Activated naive CD4-positive, alpha-beta T cell (primary cell): ENCODE measurements around the gene CMTM7.

Source experiments
- DNase-seq, 4 experiments: peaks; one replicate each; lab custom pipeline; 2025; lab: John Stamatoyannopoulos, UW

The CMTM7 gene, protein sequence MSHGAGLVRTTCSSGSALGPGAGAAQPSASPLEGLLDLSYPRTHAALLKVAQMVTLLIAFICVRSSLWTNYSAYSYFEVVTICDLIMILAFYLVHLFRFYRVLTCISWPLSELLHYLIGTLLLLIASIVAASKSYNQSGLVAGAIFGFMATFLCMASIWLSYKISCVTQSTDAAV

DNA sequence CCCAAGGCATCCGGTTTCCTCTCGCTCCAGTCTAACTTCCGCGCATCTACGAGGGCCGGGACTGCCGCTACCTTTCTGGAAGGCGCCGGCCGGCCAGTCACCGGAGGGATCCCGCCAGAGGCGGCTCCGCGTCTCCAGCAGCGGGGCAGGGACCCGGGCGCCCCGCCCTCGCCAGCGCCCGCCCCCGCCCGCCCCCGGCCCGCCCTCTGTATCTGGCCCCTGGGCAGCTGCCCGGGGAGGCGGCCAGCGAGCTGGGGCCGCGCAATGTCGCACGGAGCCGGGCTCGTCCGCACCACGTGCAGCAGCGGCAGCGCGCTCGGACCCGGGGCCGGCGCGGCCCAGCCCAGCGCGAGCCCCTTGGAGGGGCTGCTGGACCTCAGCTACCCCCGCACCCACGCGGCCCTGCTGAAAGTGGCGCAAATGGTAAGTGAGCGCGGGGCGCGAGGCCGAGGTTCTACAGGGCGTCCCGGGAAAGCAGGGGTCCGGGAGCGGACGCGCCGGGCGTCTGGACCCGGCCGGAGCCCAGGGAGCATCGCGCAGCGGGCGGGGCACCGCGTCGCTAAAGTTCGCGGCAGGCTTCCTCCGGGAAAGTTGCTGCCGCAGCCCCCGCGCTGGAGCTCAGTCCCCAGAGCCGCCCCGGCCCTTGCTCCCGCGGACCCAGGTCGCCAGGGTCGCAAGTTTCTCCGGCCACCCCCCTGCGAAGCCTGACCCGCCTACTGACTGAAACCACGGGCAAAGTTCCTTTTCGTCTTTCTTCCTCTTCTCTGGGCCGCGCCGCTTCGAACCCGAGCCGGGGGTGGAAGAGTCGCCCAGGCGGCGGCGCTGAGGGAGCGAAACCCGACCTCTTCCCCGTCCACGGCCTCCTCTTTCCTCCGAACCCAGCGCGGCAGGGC is at the start of gene CMTM7:
Gene CMTM7, plus strand, starts transcription at position 211 of the 893 bp plus-strand sequence. Its CDS starts 54 bp downstream, at position 265.
- DNase-seq = peak in 3 of 4 experiments; percentile 25 to 47 (median 27)

DNA sequence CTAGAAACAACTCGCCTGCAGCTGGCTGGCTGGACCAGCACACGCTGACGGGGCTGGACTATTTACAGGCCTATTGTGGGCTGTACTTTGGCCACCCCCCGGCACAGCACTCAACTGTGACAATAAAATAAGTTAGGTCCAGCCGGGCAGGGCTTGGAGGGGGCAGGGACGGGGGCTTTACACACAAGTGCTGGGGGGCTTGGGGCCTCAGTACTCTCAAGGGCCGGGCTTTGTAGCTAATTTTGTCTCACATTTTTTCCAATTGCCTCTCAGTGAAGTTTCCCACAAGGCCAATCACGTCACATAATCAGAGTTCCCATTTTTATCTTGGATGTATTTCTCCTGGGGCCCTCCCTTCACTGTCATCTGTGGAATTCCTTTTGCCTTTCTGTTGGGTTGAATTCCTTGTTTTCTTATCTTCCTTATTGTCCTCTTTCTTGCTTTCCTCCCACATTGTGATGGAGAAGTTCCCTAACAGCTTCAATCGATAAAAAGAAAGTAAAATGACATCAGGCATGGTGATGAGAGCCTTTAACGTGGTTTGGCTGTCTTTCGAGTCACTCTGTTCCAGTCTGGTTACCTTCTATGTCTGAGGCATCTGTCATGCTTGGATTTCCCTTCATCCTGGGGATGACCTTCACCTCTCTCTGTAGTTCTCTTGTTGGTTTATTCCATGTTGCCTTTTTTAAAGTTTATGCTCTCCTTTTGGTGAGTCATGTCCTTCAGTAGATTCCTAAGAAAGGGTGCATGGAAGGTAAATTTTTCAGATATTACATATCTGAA is 44.1 kb upstream of the CMTM7 start:
- DNase-seq = no peak

DNA sequence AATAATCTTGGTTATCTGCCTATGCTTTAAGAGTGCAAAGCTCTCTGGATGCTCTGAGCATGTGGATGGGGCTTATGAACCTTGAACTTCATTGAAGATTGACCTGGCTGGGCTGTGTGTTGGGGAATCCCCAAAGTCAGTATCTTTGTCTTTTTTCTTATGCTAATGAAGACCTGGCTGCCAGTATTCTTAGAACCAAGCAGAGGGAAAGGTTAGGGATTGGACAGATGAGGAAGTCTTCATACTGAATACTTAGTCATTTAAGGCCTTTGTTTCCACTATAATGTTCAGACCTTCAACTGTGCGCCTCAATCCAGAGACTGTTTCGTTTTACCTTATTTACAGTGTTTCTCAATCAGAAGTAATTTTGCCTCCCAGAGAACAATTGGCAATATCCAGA is 42.5 kb upstream of the CMTM7 start:
- no peak for DNase-seq

DNA sequence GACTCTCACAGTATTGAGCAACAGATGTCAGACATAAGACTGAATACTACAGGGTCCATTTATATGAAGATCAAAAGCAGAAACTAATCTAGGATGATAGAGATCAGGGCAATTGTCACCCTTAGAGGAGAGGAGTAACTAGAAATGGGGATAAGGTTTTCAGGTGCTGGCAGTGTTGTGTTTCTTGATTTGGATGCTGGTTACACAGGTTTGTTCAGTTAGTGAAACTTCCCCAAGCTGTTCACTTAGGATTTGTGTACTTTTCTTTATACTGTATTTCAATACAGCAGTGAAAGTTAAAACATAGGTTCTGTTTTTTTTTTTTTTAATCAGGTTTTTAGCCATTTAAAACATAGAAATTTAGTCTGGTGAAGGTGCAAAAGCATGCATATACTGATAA is 39.1 kb upstream of the CMTM7 start:
- no peak for DNase-seq

DNA sequence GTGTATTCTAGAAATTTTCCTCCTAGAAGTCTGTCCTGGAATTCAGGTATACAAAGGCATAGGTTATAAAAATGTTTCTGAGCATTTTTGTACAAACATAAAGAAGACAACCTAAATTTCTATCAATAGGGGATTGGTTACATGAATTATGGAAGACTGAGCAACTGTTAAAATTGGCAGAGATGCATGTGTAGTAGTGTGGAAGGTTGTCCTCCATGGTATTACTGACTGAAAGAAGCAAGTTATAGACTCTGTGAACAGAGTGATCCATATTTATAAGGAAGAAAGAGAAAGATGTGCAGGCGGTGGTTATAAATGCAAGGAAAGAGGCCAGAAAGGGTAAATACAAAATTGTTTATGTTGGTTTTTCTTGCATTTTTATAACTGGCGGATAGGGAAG is 38.3 kb upstream of the CMTM7 start:
- no peak for DNase-seq

DNA sequence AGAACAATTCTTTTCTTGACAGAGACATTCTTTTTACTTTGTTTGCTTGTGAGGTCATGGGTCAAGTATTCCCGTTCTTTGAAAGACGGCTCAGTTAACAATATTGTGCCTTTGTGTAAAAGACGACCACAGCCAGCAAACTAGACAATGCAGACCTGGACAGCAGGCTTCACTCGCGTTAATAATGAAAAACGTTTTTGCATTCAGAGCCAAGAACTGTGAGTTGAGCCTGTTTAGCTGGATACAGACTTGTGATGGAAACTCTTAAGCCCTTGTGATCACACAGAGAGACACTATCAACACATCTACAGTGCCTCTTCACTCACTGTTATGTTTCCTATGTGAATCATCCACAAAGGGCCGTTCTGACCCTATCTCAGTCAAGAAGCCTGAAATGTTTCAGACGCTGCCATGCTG is 37.3 kb upstream of the CMTM7 start:
- no peak for DNase-seq

DNA sequence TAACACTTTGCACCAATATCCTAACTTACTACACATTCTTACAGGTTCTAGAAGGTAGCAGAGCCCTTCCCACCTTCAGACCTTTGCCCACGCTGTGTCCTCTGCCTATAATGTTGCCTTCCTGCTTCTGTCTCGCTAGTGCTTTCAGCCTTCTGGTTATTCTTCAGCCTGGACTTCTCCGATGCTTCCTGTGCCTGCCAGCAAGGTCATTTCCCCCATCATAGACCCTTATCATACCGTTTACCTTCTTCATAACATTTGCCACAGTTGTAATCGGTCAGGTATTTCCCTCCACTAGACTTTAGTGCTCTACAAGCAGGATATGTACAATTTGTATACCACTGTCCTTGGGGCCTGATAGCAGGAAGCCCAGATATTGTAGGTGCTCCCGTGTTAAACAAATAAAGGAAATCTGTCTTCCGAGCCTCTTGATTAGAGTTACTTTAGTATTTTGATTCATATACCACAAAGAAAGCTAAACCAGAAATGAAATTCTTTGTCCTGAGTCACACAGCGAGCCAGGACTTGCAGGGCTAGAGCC is 35.8 kb upstream of the CMTM7 start:
- DNase-seq = no peak

DNA sequence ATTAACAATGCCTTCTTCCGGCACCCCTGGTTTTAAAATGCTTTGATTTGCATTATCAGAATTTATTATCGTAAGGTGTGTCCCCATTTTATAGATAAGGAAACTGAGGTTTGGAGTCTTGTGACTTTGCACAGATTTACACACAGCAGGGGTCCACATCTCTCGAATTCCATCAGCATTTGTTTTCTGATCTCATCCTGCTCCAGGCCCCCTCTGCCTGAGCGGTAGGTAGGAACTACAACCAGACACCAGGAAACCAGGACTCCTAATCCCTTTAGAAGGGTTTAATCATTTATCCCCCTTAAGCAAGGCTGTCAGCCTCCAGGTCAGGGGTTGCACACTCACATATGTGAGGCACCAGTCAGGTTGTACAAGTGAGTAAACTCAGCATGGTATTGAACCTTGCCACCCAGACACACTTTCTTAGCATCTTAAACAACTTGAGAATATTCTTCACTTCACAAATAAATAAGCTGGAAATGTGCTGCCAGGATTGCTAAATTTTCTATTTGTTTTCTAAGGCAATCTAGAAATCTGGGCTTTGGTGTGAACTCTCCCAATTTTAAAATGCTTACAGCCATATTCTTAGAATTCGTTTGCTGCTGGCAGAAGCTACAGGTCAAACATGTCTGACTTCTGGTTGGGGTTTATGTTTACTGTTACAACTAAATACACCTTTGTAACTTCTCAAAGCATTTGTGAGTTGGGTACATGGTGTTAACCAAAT is 31.7 kb upstream of the CMTM7 start:
- no peak for DNase-seq

DNA sequence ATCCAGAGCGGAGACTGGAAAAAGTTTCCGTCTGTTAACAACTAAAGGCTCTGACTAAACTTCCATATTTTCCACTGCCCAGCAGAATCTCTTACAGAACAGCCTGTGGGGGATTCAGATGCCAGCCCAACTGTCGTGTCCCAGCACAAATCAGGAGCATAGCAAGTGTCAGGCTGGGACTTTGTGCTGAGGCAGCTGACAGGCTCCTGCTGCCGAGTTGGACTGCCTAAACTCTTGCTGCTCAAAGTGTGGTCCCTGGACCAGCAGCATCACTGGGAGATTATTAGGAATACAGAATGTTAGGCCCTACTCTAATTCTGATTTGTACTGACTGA is 31.2 kb upstream of the CMTM7 start:
- DNase-seq = no peak

DNA sequence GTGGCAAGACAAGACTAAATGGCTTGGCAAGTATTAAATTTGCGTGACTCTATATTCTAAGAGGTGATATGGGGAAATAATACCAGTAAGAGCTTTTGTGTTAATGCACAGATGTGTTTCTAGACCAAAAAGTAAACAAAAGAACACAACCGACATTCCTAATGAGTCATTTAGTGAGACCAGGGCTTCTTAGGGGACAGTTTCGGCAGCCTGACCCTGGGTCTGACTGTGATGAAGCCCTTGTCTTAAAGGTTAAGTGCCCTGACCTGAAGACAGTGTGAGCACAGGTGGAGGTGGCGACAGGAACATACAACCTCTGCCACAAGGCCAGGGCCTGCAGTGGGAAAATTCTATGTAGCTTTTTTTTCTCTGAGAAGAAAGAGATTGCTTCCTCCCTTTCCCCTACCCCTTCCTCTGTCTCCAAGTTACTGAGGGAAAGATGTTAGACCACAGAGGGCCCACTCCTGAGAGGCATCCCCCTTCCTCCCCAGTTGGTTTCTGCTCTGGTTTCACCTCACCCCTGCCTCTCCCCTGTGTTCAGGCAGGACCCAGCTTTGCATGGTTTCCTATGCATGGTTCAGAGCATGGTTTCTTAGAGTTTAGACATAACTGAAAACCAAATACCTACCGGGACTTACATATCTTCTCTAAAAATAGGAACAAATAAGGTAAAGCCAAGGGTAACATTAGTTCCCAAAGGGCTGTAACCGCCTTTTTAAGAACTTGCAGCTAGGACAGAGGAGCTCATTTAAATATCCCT is 24.8 kb upstream of the CMTM7 start:
- no peak for DNase-seq

DNA sequence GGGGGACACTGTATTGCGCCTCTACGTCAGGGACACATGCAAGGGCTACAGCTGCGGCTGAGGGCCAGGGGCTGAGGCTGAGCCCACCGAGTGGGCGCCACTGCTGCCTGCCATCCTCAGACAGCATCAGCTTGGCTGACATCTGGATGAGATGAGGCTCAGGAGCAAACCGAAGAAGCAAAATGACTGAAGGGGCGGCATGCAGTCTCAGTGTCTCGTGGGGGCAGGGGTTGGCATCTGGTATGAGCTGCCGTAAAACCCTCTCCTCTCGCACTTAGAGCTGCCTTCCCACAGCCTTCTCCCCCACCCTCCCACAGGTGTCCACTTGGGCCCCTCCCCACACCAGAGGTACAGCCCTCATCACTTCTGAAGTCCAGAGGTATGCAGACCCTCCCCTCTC is 24.2 kb upstream of the CMTM7 start:
- no peak for DNase-seq

DNA sequence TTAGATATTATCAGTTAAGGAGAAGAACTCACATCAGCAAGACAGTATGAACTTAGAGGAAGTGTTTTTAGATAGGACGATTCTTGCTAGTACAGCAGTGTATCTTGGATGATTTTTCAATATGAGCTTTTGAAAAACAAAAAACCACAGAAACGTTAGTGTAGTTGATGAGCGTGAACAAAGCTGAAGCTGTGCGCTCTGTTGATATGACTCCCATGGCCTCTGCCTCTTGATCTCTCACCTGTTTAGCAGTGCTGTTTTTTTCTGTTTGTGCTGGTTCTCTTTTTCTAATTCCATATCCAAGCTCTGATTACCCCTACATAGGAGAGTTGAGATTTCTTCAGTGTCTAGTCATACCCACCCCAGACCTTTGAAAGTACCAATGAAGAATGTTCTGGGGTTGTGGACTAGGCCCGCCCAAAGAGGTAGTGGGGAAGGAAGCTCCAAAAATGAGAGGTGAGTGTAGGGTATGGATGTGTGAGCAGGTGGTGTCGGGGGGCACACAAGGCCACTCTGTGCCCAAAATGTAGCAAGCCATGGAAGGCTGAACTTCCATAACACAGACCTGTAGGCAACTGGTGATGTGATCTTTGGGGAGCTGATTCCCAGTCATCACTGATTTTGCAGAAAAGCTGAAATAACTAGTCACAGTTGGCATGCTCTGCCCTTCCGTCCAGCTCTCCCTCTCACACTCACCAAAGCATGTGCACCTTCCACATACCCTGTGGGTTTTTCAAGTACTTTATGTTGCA is 20.0 kb upstream of the CMTM7 start:
- peak in 1 of 4 experiments; percentile 9 for DNase-seq

DNA sequence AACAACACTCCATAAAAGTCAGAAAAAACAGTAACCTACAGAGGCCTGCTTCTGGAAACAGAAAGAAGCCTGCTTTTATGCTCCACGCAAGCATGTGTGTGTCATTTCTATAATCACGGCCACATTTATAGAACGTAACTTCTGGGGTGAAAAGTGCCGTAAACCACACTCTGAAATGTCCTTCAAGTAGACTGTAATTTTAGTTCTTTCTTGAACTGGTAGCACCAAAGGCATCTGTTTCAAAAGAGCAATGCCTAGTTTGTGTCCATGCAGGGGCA is 19.5 kb upstream of the CMTM7 start:
- no peak for DNase-seq

DNA sequence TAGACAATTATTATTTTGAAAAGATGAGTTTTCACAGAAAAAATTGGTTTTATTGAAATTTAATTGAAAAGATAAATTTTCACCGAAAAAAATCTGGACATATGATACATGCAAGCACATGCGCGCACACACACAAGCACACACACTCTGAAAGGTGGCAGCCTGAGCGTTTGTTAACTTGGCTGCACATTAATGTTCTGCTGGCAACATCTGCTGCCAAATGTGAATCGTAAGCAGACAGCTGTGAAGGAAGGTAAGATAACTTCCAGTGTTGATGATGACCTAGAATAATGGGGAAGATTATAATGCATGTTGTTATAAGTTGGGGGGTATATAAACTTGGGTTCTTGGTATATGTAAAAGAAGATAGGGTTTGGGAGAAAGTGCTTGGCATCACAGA is 18.4 kb upstream of the CMTM7 start:
- no peak for DNase-seq

DNA sequence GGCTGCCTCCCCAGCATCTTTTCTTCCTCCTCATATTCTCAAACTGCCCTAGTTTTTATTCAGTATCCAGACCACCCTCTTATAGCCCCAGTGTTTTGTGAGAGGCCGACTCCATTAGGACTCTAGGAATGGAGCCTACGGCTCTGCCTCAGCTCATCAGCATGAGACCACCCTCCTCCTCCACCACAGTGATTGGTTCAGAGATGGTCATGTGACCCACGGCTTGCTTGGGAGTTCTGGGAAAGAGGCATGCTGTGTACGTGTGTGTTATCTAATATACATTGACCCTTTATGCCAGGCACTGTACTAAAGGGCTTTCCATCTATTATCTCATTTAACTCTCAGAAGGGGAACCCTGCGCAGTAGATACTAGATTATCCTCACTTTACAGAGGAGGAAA is 17.8 kb upstream of the CMTM7 start:
- DNase-seq = no peak

DNA sequence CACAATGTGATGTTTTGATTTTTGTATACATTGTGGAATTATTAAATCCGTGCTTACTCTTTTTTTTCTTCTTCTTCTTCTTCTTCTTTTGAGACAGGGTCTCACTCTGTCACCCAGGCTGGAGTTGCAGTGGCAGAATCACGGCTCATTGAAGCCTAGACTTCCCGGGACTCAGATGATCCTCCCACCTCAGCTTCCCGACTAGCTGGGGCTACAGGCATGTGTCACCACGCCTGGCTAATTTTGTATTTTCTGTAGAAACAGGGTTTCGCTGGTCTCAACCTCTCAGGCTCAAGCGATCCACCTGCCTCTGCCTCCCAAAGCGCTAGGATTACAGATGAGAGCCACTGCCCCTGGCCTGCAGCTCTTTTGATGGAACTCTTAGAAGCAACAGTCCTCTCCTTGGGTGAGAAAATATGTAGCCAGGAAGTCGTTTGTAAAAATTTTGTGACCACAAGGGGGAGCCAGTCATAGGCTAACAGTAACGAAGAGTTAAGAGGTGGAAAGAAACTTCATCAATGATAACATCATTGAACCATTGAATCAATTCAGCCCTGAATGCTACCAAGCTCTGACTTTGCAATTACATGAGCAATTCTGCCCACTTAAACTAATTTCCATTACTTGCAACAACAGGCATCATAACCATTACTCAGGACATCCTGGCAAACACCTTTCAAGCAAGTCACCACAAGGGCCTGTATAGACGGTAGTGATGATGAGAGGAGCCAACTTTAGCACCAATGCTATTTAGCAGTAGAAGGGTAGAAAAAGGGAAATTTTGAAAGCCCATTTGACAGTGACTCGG is 16.7 kb upstream of the CMTM7 start:
- peak in 3 of 4 experiments; percentile 5 to 30 (median 6) for DNase-seq

DNA sequence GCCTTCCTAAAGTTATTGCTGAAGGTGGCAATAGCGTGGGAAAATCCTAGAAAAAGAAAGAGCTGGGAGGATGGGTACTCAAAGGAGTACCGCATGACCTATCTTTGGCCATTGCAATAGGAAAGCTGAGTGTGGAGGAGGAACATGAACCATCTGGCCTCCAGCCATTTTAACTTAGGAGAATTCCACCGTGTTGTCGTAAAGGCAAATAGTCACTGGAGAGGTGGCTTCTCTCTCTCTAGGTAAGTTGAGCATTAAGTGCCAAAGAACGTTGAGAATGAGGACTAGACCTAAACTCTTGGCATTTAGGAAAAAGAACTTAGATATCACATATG is 16.1 kb upstream of the CMTM7 start:
- no peak for DNase-seq

DNA sequence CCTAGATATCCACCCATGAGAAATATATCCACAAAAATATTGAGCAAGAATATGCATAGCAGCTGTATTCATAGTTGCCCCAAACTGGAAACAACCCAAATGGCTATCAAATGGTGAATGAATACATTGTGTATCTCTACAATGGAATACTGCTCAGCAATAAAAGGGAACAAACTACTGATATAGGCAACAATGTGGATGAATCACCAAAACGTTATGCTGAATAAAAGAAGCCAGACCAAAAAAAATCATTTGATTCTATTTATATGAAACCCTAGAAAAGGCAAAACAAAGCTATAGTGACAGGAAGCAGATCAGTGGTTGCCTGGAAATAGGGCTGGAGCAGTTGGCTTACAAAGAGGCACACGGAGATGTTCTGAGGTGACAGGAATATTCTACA is 15.5 kb upstream of the CMTM7 start:
- DNase-seq = no peak

DNA sequence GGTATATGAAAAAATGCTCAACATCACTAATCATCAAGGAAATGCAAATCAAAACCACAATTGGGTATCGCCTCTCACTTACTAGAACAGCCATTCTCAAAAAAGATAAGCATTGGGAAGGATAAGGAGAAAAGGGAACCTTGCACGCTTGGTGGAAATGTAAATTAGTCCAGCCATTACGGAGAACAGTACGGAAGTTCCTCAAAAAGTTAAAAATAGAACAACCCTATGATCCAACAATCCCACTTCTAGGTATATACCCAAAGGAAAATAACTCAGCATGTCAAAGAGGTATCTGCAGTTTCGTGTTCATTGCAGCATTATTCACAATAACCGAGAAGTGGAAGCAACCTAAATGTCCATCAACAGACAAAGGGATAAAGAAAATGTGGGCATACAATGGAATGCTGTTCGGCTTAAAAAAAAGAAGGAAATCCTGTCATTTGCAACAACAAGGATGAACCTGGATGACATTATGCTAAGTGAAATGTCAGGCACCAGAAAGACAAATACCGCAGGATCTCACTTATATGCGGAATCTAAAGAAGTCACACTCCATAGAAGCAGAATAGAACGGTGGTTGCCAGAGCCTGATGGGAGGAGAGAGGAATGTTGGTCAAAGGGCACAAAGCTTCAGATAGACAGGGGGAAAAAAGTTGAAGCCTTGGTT is 11.7 kb upstream of the CMTM7 start:
- no peak for DNase-seq
